Bronchial epithelial cell (primary cell): ENCODE data around the gene CCDC142. TPM values are rescaled to one million over a fixed set of nuclear protein-coding genes. Genes with fewer than 3 reads are reported as not detected.
"Not testable (repeated sequence)": the region's sequence is repeated elsewhere in the genome, so short reads cannot be mapped to it uniquely, and the experiment has no call there.

Source experiments
- DNase-seq: peaks from one replicate; pipeline ENCODE4 v3.0.0-alpha.2; 2010; ENCODE audit warnings: low read depth
- FAIRE-seq: peaks from 2 replicates; lab custom pipeline; 2011; peaks lifted over from hg19 to GRCh38; lab: Jason Lieb, UNC
- H3K27me3 ChIP-seq: 2 replicates; pipeline ENCODE4 v1.5.1; 2011; ENCODE audit warnings: low read length; ENCODE audit not compliant: control insufficient read depth, insufficient read depth
- H3K36me3 ChIP-seq: 2 replicates; pipeline ENCODE4 v1.5.1; 2011; ENCODE audit warnings: low read length; ENCODE audit not compliant: control insufficient read depth, insufficient read depth
- H3K4me3 ChIP-seq: 2 replicates; pipeline ENCODE4 v1.5.1; 2011; ENCODE audit warnings: mild to moderate bottlenecking, low read depth, low read length, control low read depth
- CTCF ChIP-seq: IDR thresholded peaks from 2 replicates; pipeline ENCODE4 v1.5.1; 2011; ENCODE audit warnings: mild to moderate bottlenecking, moderate library complexity, low read length, control low read depth, inconsistent platforms; ENCODE audit not compliant: insufficient read depth, severe bottlenecking
- total RNA-seq: library from RNA; depleted of rRNA; stranded (reverse); fragments of >200 nt; gene quantifications from 2 replicates; pipeline ENCODE4 v1.2.1, GENCODE V29; 2014

CCDC142 gene
- total RNA-seq, 1 donor from 2014 or later: 12.1 TPM

GRCh38 chr2:74489906-74490305, 7.1 kb upstream of the CCDC142 start:
- no peak for TF ChIP-seq CTCF
- H3K36me3 ChIP-seq: peaks cover 15% of the 10 kb centered on the region
- no peaks in the 10 kb centered on the region for H3K27me3 ChIP-seq
- no peak overlapping the region for H3K4me3 ChIP-seq
- DNase-seq (no peak), FAIRE-seq (no peak)

GRCh38 chr2:74488643-74489481, 6.1 kb upstream of the CCDC142 start:
- Histone ChIP-seq H3K27me3 (no peaks in the 10 kb centered on the region), H3K4me3 (no peak overlapping the region), H3K36me3 (peaks cover 14% of the 10 kb centered on the region)
- TF ChIP-seq CTCF: no peak
- no peak for FAIRE-seq
- DNase-seq: no peak

GRCh38 chr2:74486141-74486540, 3.3 kb upstream of the CCDC142 start:
- no peak for FAIRE-seq
- TF ChIP-seq CTCF: no peak

GRCh38 chr2:74483675-74484164, 922 bp upstream of the CCDC142 start:
- H3K27me3 ChIP-seq, FAIRE-seq, DNase-seq, H3K36me3 ChIP-seq: not testable (repeated sequence)
- H3K4me3 ChIP-seq: peak overlapping the region; percentile 91

More at GRCh38 chr2:74486141-74486540, 3.3 kb upstream of the CCDC142 start:
- DNase-seq: no peak
- H3K4me3 ChIP-seq: no peak overlapping the region
- H3K36me3 ChIP-seq: peaks cover 6% of the 10 kb centered on the region
- H3K27me3 ChIP-seq: no peaks in the 10 kb centered on the region

- DNase-seq (peak; percentile 22), FAIRE-seq (no peak)
- TF ChIP-seq CTCF: no peak
- Histone ChIP-seq H3K27me3 (no peaks in the 10 kb centered on the region), H3K36me3 (peaks cover 6% of the 10 kb centered on the region), H3K4me3 (peak overlapping the region; percentile 91)
These were observed 617 bp downstream of the CCDC142 start for GRCh38 chr2:74481961-74482800.

- H3K4me3 ChIP-seq: peak overlapping the region; percentile 91
- no peaks in the 10 kb centered on the region for H3K27me3 ChIP-seq
- no peak for FAIRE-seq
- no peak for DNase-seq
- H3K36me3 ChIP-seq: peaks cover 8% of the 10 kb centered on the region
- no peak for TF ChIP-seq CTCF
These were observed 1.4 kb downstream of the CCDC142 start for GRCh38 chr2:74481431-74481830.
